Measurements from ENCODE around the gene MT1H. TPM values are rescaled to one million over a fixed set of nuclear protein-coding genes. Genes with fewer than 3 reads are reported as not detected.

MT1H gene
- total and polyA plus RNA-seq, 4 donors: 4.4 to 1,775 (median 938) TPM

GRCh38 chr16:56653218-56653617 lies 16.4 kb upstream of the MT1H start:
- no peak overlapping the region for H3K27ac ChIP-seq (ENCODE audit: low read depth in 1 of 2, low read length in 2 of 2)
- no peaks in the 10 kb centered on the region for H3K36me3 ChIP-seq (ENCODE audit: control insufficient read depth in 4 of 4, insufficient read depth in 3 of 4, low read depth in 1 of 4, low read length in 3 of 4)
- TF ChIP-seq, protein P1, sequence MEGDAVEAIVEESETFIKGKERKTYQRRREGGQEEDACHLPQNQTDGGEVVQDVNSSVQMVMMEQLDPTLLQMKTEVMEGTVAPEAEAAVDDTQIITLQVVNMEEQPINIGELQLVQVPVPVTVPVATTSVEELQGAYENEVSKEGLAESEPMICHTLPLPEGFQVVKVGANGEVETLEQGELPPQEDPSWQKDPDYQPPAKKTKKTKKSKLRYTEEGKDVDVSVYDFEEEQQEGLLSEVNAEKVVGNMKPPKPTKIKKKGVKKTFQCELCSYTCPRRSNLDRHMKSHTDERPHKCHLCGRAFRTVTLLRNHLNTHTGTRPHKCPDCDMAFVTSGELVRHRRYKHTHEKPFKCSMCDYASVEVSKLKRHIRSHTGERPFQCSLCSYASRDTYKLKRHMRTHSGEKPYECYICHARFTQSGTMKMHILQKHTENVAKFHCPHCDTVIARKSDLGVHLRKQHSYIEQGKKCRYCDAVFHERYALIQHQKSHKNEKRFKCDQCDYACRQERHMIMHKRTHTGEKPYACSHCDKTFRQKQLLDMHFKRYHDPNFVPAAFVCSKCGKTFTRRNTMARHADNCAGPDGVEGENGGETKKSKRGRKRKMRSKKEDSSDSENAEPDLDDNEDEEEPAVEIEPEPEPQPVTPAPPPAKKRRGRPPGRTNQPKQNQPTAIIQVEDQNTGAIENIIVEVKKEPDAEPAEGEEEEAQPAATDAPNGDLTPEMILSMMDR (IDR thresholded peaks at IDR 0.05; ENCODE audit: low read depth, low read length, missing input control): no peak
- TF ChIP-seq FOXA2 (IDR thresholded peaks at IDR 0.05) (no peak), YY1 (IDR thresholded peaks at IDR 0.05) (no peak), JUND (IDR thresholded peaks at IDR 0.05) (no peak), RXRA (IDR thresholded peaks at IDR 0.05) (no peak), NR2F2 (IDR thresholded peaks at IDR 0.05) (no peak), ZBTB33 (IDR thresholded peaks at IDR 0.05) (no peak), REST (IDR thresholded peaks at IDR 0.05) (no peak), FOXA1 (IDR thresholded peaks at IDR 0.05) (no peak), ATF3 (IDR thresholded peaks at IDR 0.05) (no peak)
- no peaks in the 10 kb centered on the region for H3K9me3 ChIP-seq (ENCODE audit: control insufficient read depth in 4 of 4, low read length in 3 of 4)
- no peak for DNase-seq (ENCODE audit: low spot score)
- H3K9ac ChIP-seq (ENCODE audit: low read depth in 1 of 2, low read length in 2 of 2): no peak overlapping the region
- no peaks in the 10 kb centered on the region for H3K27me3 ChIP-seq (ENCODE audit: control insufficient read depth in 4 of 4, insufficient read depth in 4 of 4, low read length in 3 of 4)
- WGBS: 89% methylated on average over 7 of the region's 7 CpGs
- H3K4me3 ChIP-seq (ENCODE audit: low read depth in 1 of 3, low read length in 3 of 3): no peak overlapping the region
- H3K4me1 ChIP-seq (ENCODE audit: control insufficient read depth in 4 of 4, insufficient read depth in 4 of 4, low read length in 3 of 4): peaks cover 4 to 11% (median 6%) of the 10 kb centered on the region in 4 donors

DNA sequence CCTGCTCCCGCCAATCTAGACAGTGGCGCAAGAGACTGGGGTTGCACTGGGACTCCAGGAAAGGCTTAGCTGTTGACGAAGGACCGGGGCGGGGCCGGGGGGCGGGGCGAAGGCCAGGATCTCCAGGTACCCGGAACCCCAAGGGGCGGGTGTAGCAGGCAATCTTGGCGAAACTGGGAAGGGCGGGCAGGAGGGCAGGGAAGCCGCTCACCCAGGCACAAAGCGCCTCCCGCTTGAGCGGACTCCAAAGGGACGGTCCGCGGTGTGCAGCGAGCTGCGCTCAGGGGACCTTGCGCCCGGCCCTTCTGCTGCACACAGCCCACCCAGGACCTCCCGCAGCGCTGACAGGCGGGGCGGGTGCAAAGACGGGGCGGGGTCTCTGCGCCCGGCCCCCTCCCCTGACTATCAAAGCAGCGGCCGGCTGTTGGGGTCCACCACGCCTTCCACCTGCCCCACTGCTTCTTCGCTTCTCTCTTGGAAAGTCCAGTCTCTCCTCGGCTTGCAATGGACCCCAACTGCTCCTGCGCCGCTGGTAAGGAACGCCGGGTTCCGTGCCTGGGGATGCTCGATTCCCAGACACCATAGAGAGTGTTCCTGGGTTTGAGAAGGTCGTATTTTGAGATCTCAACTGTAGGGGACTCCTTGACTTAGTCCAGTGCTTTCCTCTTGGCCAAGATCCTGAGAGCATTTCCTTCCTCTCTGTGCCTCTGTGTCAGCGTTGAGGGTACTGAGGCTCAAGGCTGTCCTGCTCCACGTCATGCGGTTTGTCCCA lies 11.9 kb upstream of the MT1H start, which contains the start of gene MT1F:
Gene MT1F (plus strand): TSS at position 405 of the 772 bp plus-strand sequence. CDS start 100 bp downstream, at position 505.
- WGBS: under 1% methylated on average over 46 of the region's 46 CpGs
- TF ChIP-seq MAX (IDR thresholded peaks at IDR 0.05) (peak; percentile 48), RXRA (IDR thresholded peaks at IDR 0.05) (peak; percentile 84 to 91), FOXA1 (IDR thresholded peaks at IDR 0.05) (no peak), RAD21 (IDR thresholded peaks at IDR 0.05) (peak; percentile 42 to 67), FOXA2 (IDR thresholded peaks at IDR 0.05) (no peak), JUND (IDR thresholded peaks at IDR 0.05) (peak in 1 of 2 donors; percentile 42), TAF1 (conservative IDR thresholded peaks at IDR 0.05) (peak; percentile 36), REST (IDR thresholded peaks at IDR 0.05) (peak; percentile 12), NR2F2 (IDR thresholded peaks at IDR 0.05) (peak; percentile 46), ATF3 (IDR thresholded peaks at IDR 0.05) (peak; percentile 26), HNF4G (IDR thresholded peaks at IDR 0.05) (peak; percentile 53), SP1 (IDR thresholded peaks at IDR 0.05) (peak; percentile 94)
- TF ChIP-seq, protein P1 (IDR thresholded peaks at IDR 0.05; ENCODE audit: low read depth, low read length, missing input control): no peak

More for the DNA sequence above, 11.9 kb upstream of the MT1H start, which contains the start of gene MT1F:
- Histone ChIP-seq H3K27me3 (ENCODE audit: control insufficient read depth in 4 of 4, insufficient read depth in 4 of 4, low read length in 3 of 4) (no peaks in the 10 kb centered on the region), H3K4me3 (ENCODE audit: low read depth in 1 of 3, low read length in 3 of 3) (peak within 1 kb of the TSS; percentile 54 to 74 (median 69)), H3K9ac (ENCODE audit: low read depth in 1 of 2, low read length in 2 of 2) (peak within 1 kb of the TSS; percentile 48 to 55), H3K9me3 (ENCODE audit: control insufficient read depth in 4 of 4, low read length in 3 of 4) (no peaks in the 10 kb centered on the region), H3K36me3 (ENCODE audit: control insufficient read depth in 4 of 4, insufficient read depth in 3 of 4, low read depth in 1 of 4, low read length in 3 of 4) (peaks cover 0 to 3% (median 0%) of the 10 kb centered on the region in 4 donors), H3K4me1 (ENCODE audit: control insufficient read depth in 4 of 4, insufficient read depth in 4 of 4, low read length in 3 of 4) (peaks cover 6 to 19% (median 15%) of the 10 kb centered on the region in 4 donors), H3K27ac (ENCODE audit: low read depth in 1 of 2, low read length in 2 of 2) (peak within 1 kb of the TSS; percentile 70 to 85)
- peak; percentile 80 for DNase-seq (ENCODE audit: low spot score)
